Breast epithelium (tissue), 3 donors: ENCODE measurements around the gene CCDC33.

Experiments
- CTCF ChIP-seq, 3 donors: fragments of 450-650 bp; IDR thresholded peaks; one replicate each; pipeline ENCODE4 v1.5.1; 2016 to 2017; ENCODE audit warnings: antibody characterized with exemption in 3 of 3, mild to moderate bottlenecking in 3 of 3, moderate library complexity in 3 of 3
- POLR2A ChIP-seq: fragments of 450-650 bp; IDR thresholded peaks from one replicate; pipeline ENCODE4 v1.6.1; 2016; ENCODE audit warnings: antibody characterized with exemption, mild to moderate bottlenecking, moderate library complexity

GRCh38 chr15:74200871-74201419 is 35.2 kb upstream of the CCDC33 start:
- TF ChIP-seq CTCF (IDR thresholded peaks at IDR 0.05) = no peak
- TF ChIP-seq POLR2A = no peak
